Cardiac fibroblast (primary cell): ENCODE measurements around the gene TMED6.

ENCODE experiments used
- DNase-seq, 2 donors: peaks; one replicate each; pipeline versions ENCODE4 v3.0.0 to v3.0.0-alpha.2; 2010; ENCODE audit warnings: low read depth in 2 of 2
- H3K4me3 ChIP-seq, 2 donors: replicated peaks in 1 of 2; 1 replicate in 1 of 2; 2 replicates in 1 of 2; pipeline ENCODE4 v1.5.1; 2011; ENCODE audit warnings: low read depth in 2 of 2, low read length in 2 of 2, mild to moderate bottlenecking in 2 of 2, moderate library complexity in 1 of 2
- CTCF ChIP-seq: IDR thresholded peaks from one replicate; pipeline ENCODE4 v1.5.1; 2011; ENCODE audit warnings: low read depth, mild to moderate bottlenecking, low read length, inconsistent platforms

The TMED6 gene

GRCh38 chr16:69386596-69386995 is 35.0 kb upstream of the TMED6 start:
- DNase-seq: peak in 1 of 2 donors; percentile 36
- no peak overlapping the region for H3K4me3 ChIP-seq
- TF ChIP-seq CTCF: no peak

GRCh38 chr16:69384974-69385373 is 33.4 kb upstream of the TMED6 start:
- DNase-seq: no peak
- peak overlapping the region; percentile 63 to 82 for H3K4me3 ChIP-seq
- TF ChIP-seq CTCF: no peak

GRCh38 chr16:69382421-69382820 is 30.8 kb upstream of the TMED6 start:
- H3K4me3 ChIP-seq: no peak overlapping the region
- no peak for DNase-seq
- no peak for TF ChIP-seq CTCF

- DNase-seq: peak in 1 of 2 donors; percentile 36
- no peak overlapping the region for H3K4me3 ChIP-seq
- TF ChIP-seq CTCF: no peak
Measured at GRCh38 chr16:69381231-69381630, 29.6 kb upstream of the TMED6 start.

GRCh38 chr16:69378760-69379159 is 27.2 kb upstream of the TMED6 start:
- H3K4me3 ChIP-seq: no peak overlapping the region
- DNase-seq: peak; percentile 41 to 75
- no peak for TF ChIP-seq CTCF

GRCh38 chr16:69378036-69378435 is 26.4 kb upstream of the TMED6 start:
- TF ChIP-seq CTCF: no peak
- no peak overlapping the region for H3K4me3 ChIP-seq
- no peak for DNase-seq

- TF ChIP-seq CTCF: no peak
- no peak overlapping the region for H3K4me3 ChIP-seq
- DNase-seq: no peak
Measured at GRCh38 chr16:69376393-69377059, 24.9 kb upstream of the TMED6 start.
